Parathyroid adenoma (tissue), 2 donors: Measurements from ENCODE around the gene AGBL4.
"Not testable (repeated sequence)": the region's sequence is repeated elsewhere in the genome, so short reads cannot be mapped to it uniquely, and the experiment has no call there.

Experiments
- H2AFZ ChIP-seq: fragments of 300-600 bp; sonication (generic); one replicate; pipeline ENCODE4 v1.7.0; 2017; ENCODE audit warnings: antibody characterized with exemption, mild to moderate bottlenecking
- H3K27ac ChIP-seq: fragments of 300-600 bp; sonication (generic); one replicate; pipeline ENCODE4 v1.7.0; 2017
- H3K27me3 ChIP-seq: fragments of 300-600 bp; sonication (generic); one replicate; pipeline ENCODE4 v1.7.0; 2017; ENCODE audit warnings: low read length; ENCODE audit not compliant: control insufficient read depth, insufficient read depth
- H3K36me3 ChIP-seq: fragments of 300-600 bp; sonication (generic); one replicate; pipeline ENCODE4 v1.7.0; 2017; ENCODE audit warnings: low read length; ENCODE audit not compliant: control insufficient read depth, insufficient read depth
- H3K4me1 ChIP-seq: fragments of 300-600 bp; sonication (generic); one replicate; pipeline ENCODE4 v1.7.0; 2017; ENCODE audit warnings: control low read depth
- H3K4me2 ChIP-seq: fragments of 300-600 bp; sonication (generic); one replicate; pipeline ENCODE4 v1.7.0; 2017; ENCODE audit warnings: low read length
- H3K4me3 ChIP-seq: fragments of 300-600 bp; sonication (generic); one replicate; pipeline ENCODE4 v1.7.0; 2017; ENCODE audit warnings: low read depth, low read length
- H3K79me2 ChIP-seq: fragments of 300-600 bp; sonication (generic); one replicate; pipeline ENCODE4 v1.7.0; 2017; ENCODE audit warnings: control low read depth
- H3K9ac ChIP-seq: fragments of 300-600 bp; sonication (generic); one replicate; pipeline ENCODE4 v1.7.0; 2017; ENCODE audit warnings: mild to moderate bottlenecking
- H3K9me3 ChIP-seq: fragments of 300-600 bp; sonication (generic); one replicate; pipeline ENCODE4 v1.7.0; 2017; ENCODE audit warnings: low read length; ENCODE audit not compliant: control insufficient read depth
- CTCF ChIP-seq: fragments of 300-600 bp; sonication (generic); IDR thresholded peaks from one replicate; pipeline ENCODE4 v1.7.0; 2017; ENCODE audit warnings: antibody characterized with exemption, mild to moderate bottlenecking
- donor health status: primary hyperparathyroidism.

Gene AGBL4

GRCh38 chr1:49331066-49331852, 692.5 kb downstream of the AGBL4 start:
- H3K9me3 ChIP-seq, result no peaks in the 10 kb centered on the region
- no peak overlapping the region for H3K4me2 ChIP-seq
- no peaks in the 10 kb centered on the region for H3K27me3 ChIP-seq
- no peak overlapping the region for H3K27ac ChIP-seq
- H3K9ac ChIP-seq, result no peak overlapping the region
- no peaks in the 10 kb centered on the region for H3K4me1 ChIP-seq
- H3K4me3 ChIP-seq, result no peak overlapping the region
- no peak for TF ChIP-seq CTCF
- no peaks in the 10 kb centered on the region for H3K79me2 ChIP-seq
- H2AFZ ChIP-seq, result no peak overlapping the region
- H3K36me3 ChIP-seq, result no peaks in the 10 kb centered on the region

GRCh38 chr1:49323925-49324540, 699.7 kb downstream of the AGBL4 start:
- no peaks in the 10 kb centered on the region for H3K9me3 ChIP-seq
- H3K36me3 ChIP-seq, result no peaks in the 10 kb centered on the region
- H2AFZ ChIP-seq, result no peak overlapping the region
- no peaks in the 10 kb centered on the region for H3K27me3 ChIP-seq
- no peak overlapping the region for H3K27ac ChIP-seq
- no peaks in the 10 kb centered on the region for H3K4me1 ChIP-seq
- no peak overlapping the region for H3K9ac ChIP-seq
- no peak for TF ChIP-seq CTCF
- no peak overlapping the region for H3K4me2 ChIP-seq
- H3K4me3 ChIP-seq, result no peak overlapping the region
- H3K79me2 ChIP-seq, result no peaks in the 10 kb centered on the region

GRCh38 chr1:49320493-49320892, 703.3 kb downstream of the AGBL4 start:
- not testable (repeated sequence) for H3K9me3 ChIP-seq

GRCh38 chr1:49319426-49319963, 704.3 kb downstream of the AGBL4 start:
- no peak overlapping the region for H3K9ac ChIP-seq

More at GRCh38 chr1:49320493-49320892, 703.3 kb downstream of the AGBL4 start:
- H3K27me3 ChIP-seq, H2AFZ ChIP-seq, H3K4me2 ChIP-seq, H3K36me3 ChIP-seq, H3K9ac ChIP-seq, H3K4me3 ChIP-seq, H3K4me1 ChIP-seq, H3K79me2 ChIP-seq, H3K27ac ChIP-seq: not testable (repeated sequence)

More at GRCh38 chr1:49319426-49319963, 704.3 kb downstream of the AGBL4 start:
- H3K27ac ChIP-seq, result no peak overlapping the region
- H3K9me3 ChIP-seq, result no peaks in the 10 kb centered on the region
- TF ChIP-seq CTCF, result no peak
- no peaks in the 10 kb centered on the region for H3K36me3 ChIP-seq
- H3K79me2 ChIP-seq, result no peaks in the 10 kb centered on the region
- H3K4me3 ChIP-seq, result no peak overlapping the region
- no peaks in the 10 kb centered on the region for H3K27me3 ChIP-seq
- H3K4me1 ChIP-seq, result no peaks in the 10 kb centered on the region
- no peak overlapping the region for H3K4me2 ChIP-seq
- H2AFZ ChIP-seq, result no peak overlapping the region
